SK-N-SH (cell line): ENCODE data around the gene HTRA3. TPM values are rescaled to one million over a fixed set of nuclear protein-coding genes. Genes with fewer than 3 reads are reported as not detected.

ENCODE experiments used
- CTCF ChIA-PET: fragments of 300-600, 350-600 bp; formaldehyde crosslinking; extraction: SDS; loops from one replicate; lab custom pipeline; 2021; lab: Yijun Ruan, JAX
- POLR2A ChIA-PET: fragments of 350-600 bp; sonication (Branson Sonifier 250); formaldehyde crosslinking; extraction: SDS; loops from one replicate; lab custom pipeline; 2020; ENCODE audit warnings: antibody characterized with exemption, inconsistent platforms; lab: Yijun Ruan, JAX
- DNase-seq: peaks from one replicate; pipeline ENCODE4 v3.0.0; 2012
- H2AFZ ChIP-seq: fragments of 200-600 bp; sonication (generic); 2 replicates; pipeline ENCODE4 v1.8.1; 2016; ENCODE audit warnings: antibody characterized with exemption, mild to moderate bottlenecking, low read depth
- H3F3A ChIP-seq: fragments of 200-600 bp; sonication (generic); replicated peaks from 2 replicates; pipeline ENCODE3; 2016; ENCODE audit warnings: antibody characterized with exemption, mild to moderate bottlenecking; ENCODE audit not compliant: insufficient read depth
- H3K27ac ChIP-seq, 2 experiments: fragments of 200-500 bp in 1 of 2; fragments of 200-600 bp in 1 of 2; sonication (Bioruptor generic) in 1 of 2; sonication (generic), shearing (Covaris generic) in 1 of 2; 2 replicates each; pipeline versions ENCODE4 v1.5.1 to v1.6.1; 2014 to 2016; ENCODE audit warnings: low read depth in 2 of 2, inconsistent platforms in 1 of 2, low read length in 1 of 2, mild to moderate bottlenecking in 1 of 2, mixed read lengths in 1 of 2
- H3K27me3 ChIP-seq: fragments of 200-600 bp; sonication (generic), shearing (Covaris generic); 2 replicates; pipeline ENCODE4 v1.6.1; 2016; ENCODE audit warnings: mixed run types; ENCODE audit not compliant: insufficient read depth
- H3K36me3 ChIP-seq, 2 experiments: fragments of 200-500 bp in 1 of 2; fragments of 200-600 bp in 1 of 2; sonication (Bioruptor generic) in 1 of 2; sonication (generic) in 1 of 2; replicated peaks in 1 of 2; 2 replicates each; pipeline versions ENCODE3 to v1.5.1; 2014 to 2016; ENCODE audit warnings: low read length in 1 of 2, mild to moderate bottlenecking in 1 of 2; ENCODE audit not compliant: insufficient read depth in 2 of 2, control insufficient read depth in 1 of 2
- H3K4me1 ChIP-seq, 2 experiments: fragments of 200-500 bp in 1 of 2; fragments of 200-600 bp in 1 of 2; sonication (Bioruptor generic) in 1 of 2; sonication (generic), shearing (Covaris generic) in 1 of 2; 2 replicates each; pipeline versions ENCODE4 v1.5.1 to v1.6.1; 2014 to 2016; ENCODE audit warnings: low read depth in 1 of 2, low read length in 1 of 2, mixed run types in 1 of 2; ENCODE audit not compliant: insufficient read depth in 2 of 2, control insufficient read depth in 1 of 2
- H3K4me2 ChIP-seq: fragments of 200-600 bp; sonication (generic), shearing (Covaris generic); 2 replicates; pipeline ENCODE4 v1.6.1; 2017; ENCODE audit warnings: mixed run types
- H3K4me3 ChIP-seq, 2 experiments: fragments of 200-500 bp in 1 of 2; fragments of 200-600 bp in 1 of 2; sonication (Bioruptor generic) in 1 of 2; sonication (generic), shearing (Covaris generic) in 1 of 2; 2 replicates each; pipeline versions ENCODE4 v1.5.1 to v1.8.1; 2014 to 2016; ENCODE audit warnings: low read depth in 2 of 2, inconsistent platforms in 1 of 2, low read length in 1 of 2, mild to moderate bottlenecking in 1 of 2, mixed read lengths in 1 of 2, moderate library complexity in 1 of 2
- H3K79me2 ChIP-seq: fragments of 200-600 bp; sonication (generic); 2 replicates; pipeline ENCODE4 v1.8.1; 2017; ENCODE audit warnings: mild to moderate bottlenecking; ENCODE audit not compliant: insufficient read depth
- H3K9ac ChIP-seq: fragments of 200-600 bp; sonication (generic); 2 replicates; pipeline ENCODE4 v1.6.1; 2017; ENCODE audit warnings: mixed run types
- H3K9me2 ChIP-seq: fragments of 200-600 bp; sonication (generic); 2 replicates; pipeline ENCODE4 v1.6.1; 2017; ENCODE audit warnings: mixed run types
- H3K9me3 ChIP-seq: fragments of 200-600 bp; sonication (generic); 2 replicates; pipeline ENCODE4 v1.6.1; 2017; ENCODE audit warnings: mixed run types, mild to moderate bottlenecking, moderate library complexity
- H4K20me1 ChIP-seq: fragments of 200-600 bp; sonication (generic); 2 replicates; pipeline ENCODE4 v1.6.1; 2017; ENCODE audit warnings: mild to moderate bottlenecking, mixed run types; ENCODE audit not compliant: insufficient read depth
- CHD2 ChIP-seq: fragments of 150-350 bp; IDR thresholded peaks from 2 replicates; pipeline ENCODE4 v1.6.1; 2018; ENCODE audit warnings: low read length; ENCODE audit not compliant: partially characterized antibody
- ELF1 ChIP-seq: IDR thresholded peaks from 2 replicates; pipeline ENCODE4 v1.4.0; 2012
- EP300 ChIP-seq, 2 experiments: IDR thresholded peaks; 2 replicates each; pipeline versions ENCODE4 v1.4.0 to v1.6.1; 2012; ENCODE audit warnings: borderline replicate concordance in 1 of 2, low read depth in 1 of 2, low read length in 1 of 2
- EZH2phosphoT487 ChIP-seq: fragments of 200-600 bp; sonication (generic); IDR thresholded peaks from 2 replicates; pipeline ENCODE4 v1.6.1; 2017; ENCODE audit warnings: low read depth, mixed run types, mild to moderate bottlenecking, antibody characterized with exemption, moderate library complexity, borderline replicate concordance
- FOSL2 ChIP-seq: IDR thresholded peaks from 2 replicates; pipeline ENCODE4 v1.4.0; 2012; ENCODE audit warnings: low read depth, mild to moderate bottlenecking, moderate library complexity, borderline replicate concordance
- FOXJ3 ChIP-seq: sonication (generic); formaldehyde crosslinking; IDR thresholded peaks from 2 replicates; pipeline ENCODE4 v1.5.1; 2020; ENCODE audit warnings: mild to moderate bottlenecking, missing genetic modification reagents
- GATA2 ChIP-seq: sonication (generic); formaldehyde crosslinking; IDR thresholded peaks from 2 replicates; pipeline ENCODE4 v1.5.0; 2020; ENCODE audit warnings: mild to moderate bottlenecking, missing genetic modification reagents
- MEF2A ChIP-seq: IDR thresholded peaks from 2 replicates; pipeline ENCODE4 v1.4.0; 2012; ENCODE audit warnings: low read depth, borderline replicate concordance
- NFIC ChIP-seq: IDR thresholded peaks from 2 replicates; pipeline ENCODE4 v1.4.0; 2012; ENCODE audit warnings: borderline replicate concordance
- POLR2AphosphoS5 ChIP-seq: IDR thresholded peaks from 2 replicates; pipeline ENCODE4 v1.6.1; 2012; ENCODE audit warnings: low read depth, low read length
- RAD21 ChIP-seq: IDR thresholded peaks from 2 replicates; pipeline ENCODE4 v1.6.1; 2012; ENCODE audit warnings: mild to moderate bottlenecking, low read length
- RCOR1 ChIP-seq: fragments of 150-350 bp; IDR thresholded peaks from 2 replicates; pipeline ENCODE4 v1.6.1; 2017; ENCODE audit warnings: antibody characterized with exemption, low read length
- REST ChIP-seq: IDR thresholded peaks from 2 replicates; pipeline ENCODE4 v1.6.1; 2012; ENCODE audit warnings: mild to moderate bottlenecking, low read depth, low read length, moderate library complexity
- RXRA ChIP-seq: IDR thresholded peaks from 2 replicates; pipeline ENCODE4 v1.4.0; 2012; ENCODE audit warnings: low read depth, mild to moderate bottlenecking, borderline replicate concordance
- SIN3A ChIP-seq: IDR thresholded peaks from 2 replicates; pipeline ENCODE4 v1.6.1; 2012; ENCODE audit warnings: low read depth, mild to moderate bottlenecking, low read length, moderate library complexity, borderline replicate concordance
- TCF12 ChIP-seq: IDR thresholded peaks from 2 replicates; pipeline ENCODE4 v1.4.0; 2012
- WGBS: methylation state at CpG from one replicate; pipeline ENCODE4 v1.1.6; 2017; ENCODE audit warnings: low lambda C conversion rate; 5-methylcytosine and 5-hydroxymethylcytosine counted together
- polyA plus RNA-seq, 3 experiments: library from polyadenylated mRNA; depleted of rRNA; stranded (reverse); fragments of >200 nt; gene quantifications; 2 replicates each; pipeline ENCODE4 v1.2.3, GENCODE V29; 2012
- TF ChIP-seq, protein P1 (sequence below): fragments of 150-350 bp; IDR thresholded peaks from 2 replicates; pipeline ENCODE4 v1.6.1; 2017; ENCODE audit warnings: antibody characterized with exemption, low read length, low read depth, borderline replicate concordance
- TF ChIP-seq, protein P2 (sequence below): IDR thresholded peaks from 2 replicates; pipeline ENCODE4; 2012

The HTRA3 gene
- polyA plus RNA-seq, 1 of the 3 experiments (the other 2 are of a cell fraction) = 0.05 TPM

GRCh38 chr4:8278421-8279287 is 9.1 kb downstream of the HTRA3 start (continued):
- TF ChIP-seq, protein P1, sequence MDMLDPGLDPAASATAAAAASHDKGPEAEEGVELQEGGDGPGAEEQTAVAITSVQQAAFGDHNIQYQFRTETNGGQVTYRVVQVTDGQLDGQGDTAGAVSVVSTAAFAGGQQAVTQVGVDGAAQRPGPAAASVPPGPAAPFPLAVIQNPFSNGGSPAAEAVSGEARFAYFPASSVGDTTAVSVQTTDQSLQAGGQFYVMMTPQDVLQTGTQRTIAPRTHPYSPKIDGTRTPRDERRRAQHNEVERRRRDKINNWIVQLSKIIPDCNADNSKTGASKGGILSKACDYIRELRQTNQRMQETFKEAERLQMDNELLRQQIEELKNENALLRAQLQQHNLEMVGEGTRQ = no peak
- TF ChIP-seq REST (no peak), NFIC (peak; percentile 49), POLR2AphosphoS5 (no peak), CHD2 (peak; percentile 18), FOXJ3 (CRISPR knock-in tag) (no peak), EZH2phosphoT487 (no peak), RXRA (no peak; the same call in 1 of the 2 replicates)

DNA sequence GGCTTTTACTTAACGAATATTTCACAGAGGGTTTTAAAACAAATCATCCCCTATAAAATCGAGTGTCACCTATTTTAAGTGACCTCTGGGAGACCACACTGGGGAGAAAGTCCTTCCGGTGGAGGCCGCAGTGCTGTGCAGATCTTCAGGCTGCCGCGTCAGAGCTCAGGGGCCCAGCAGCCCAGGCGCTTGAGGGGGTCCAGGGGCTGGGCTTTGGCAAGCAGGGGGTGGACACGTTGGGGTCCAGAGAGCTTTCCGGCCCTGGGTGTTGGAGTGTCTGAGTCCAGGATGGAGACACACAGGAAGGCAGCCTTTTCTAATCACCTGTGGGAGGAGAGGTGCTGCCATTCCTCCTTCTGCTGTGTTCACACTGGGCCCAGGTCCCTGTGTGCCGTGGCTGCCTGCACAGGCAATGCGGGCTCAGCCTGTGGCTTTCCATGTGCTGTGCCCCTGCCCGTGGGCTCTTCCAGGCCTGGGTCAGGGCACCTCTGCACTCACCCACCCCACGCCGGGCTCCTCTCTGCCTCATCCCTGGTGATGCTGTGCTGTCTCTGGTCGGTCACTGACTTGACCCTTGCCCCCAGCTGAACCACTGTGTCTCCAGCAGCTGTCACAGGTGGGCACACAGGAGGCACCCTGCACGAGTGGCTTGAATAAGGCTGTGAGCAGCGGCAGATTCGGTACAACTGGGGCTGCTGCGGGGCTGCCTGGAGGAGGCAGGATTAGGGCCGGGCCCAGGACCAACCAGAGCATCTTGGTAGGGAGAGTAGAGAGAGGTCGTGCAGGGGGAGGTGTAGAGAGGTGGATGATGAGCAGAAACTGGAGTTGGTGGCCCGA is 10.0 kb downstream of the HTRA3 start:
- H3K4me1 ChIP-seq = peaks cover 27 to 38% of the 10 kb centered on the region in 2 experiments
- WGBS = 88% methylated on average over 19 of the region's 22 CpGs
- H3K9me3 ChIP-seq = no peaks in the 10 kb centered on the region
- H2AFZ ChIP-seq = peak overlapping the region; percentile 57; the same call in 1 of the 2 replicates
- CTCF ChIA-PET = interaction anchor here (1.1 kb wide), 1 partner anchor 12 kb away, joined by 3 read pairs; no protein-coding TSS in a partner anchor
- no peaks in the 10 kb centered on the region for H3K79me2 ChIP-seq
- no peak overlapping the region for H3K9ac ChIP-seq
- no peaks in the 10 kb centered on the region for H3K9me2 ChIP-seq
- H3K27me3 ChIP-seq = no peaks in the 10 kb centered on the region
- no peaks in the 10 kb centered on the region for H3K36me3 ChIP-seq
- no peaks in the 10 kb centered on the region for H4K20me1 ChIP-seq
- peaks cover 8% of the 10 kb centered on the region for H3F3A ChIP-seq
- POLR2A ChIA-PET = no interaction called here
- DNase-seq = no peak
- no peak overlapping the region for H3K4me3 ChIP-seq
- peak overlapping the region in 1 of 2 experiments; percentile 85; a peak in 1 of 4 replicates for H3K27ac ChIP-seq
- H3K4me2 ChIP-seq = no peak overlapping the region
- TF ChIP-seq FOXJ3 (CRISPR knock-in tag) = no peak
- no peak for TF ChIP-seq EZH2phosphoT487
- no peak for TF ChIP-seq TCF12
- no peak for TF ChIP-seq REST
- TF ChIP-seq POLR2AphosphoS5 = no peak
- TF ChIP-seq, protein P2, sequence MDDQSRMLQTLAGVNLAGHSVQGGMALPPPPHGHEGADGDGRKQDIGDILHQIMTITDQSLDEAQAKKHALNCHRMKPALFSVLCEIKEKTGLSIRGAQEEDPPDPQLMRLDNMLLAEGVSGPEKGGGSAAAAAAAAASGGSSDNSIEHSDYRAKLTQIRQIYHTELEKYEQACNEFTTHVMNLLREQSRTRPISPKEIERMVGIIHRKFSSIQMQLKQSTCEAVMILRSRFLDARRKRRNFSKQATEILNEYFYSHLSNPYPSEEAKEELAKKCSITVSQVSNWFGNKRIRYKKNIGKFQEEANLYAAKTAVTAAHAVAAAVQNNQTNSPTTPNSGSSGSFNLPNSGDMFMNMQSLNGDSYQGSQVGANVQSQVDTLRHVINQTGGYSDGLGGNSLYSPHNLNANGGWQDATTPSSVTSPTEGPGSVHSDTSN = no peak
- no peak for TF ChIP-seq FOSL2
- no peak for TF ChIP-seq RCOR1
- TF ChIP-seq EP300 (IDR thresholded peaks at IDR 0.05; ENCODE audit: borderline replicate concordance in 1 of 2, low read depth in 1 of 2, low read length in 1 of 2) = no peak
- TF ChIP-seq MEF2A = no peak
- no peak for TF ChIP-seq RAD21
- TF ChIP-seq ELF1 = no peak
- TF ChIP-seq SIN3A = no peak
- no peak for TF ChIP-seq GATA2
